ENCODE results near the gene NEK6.

DNA sequence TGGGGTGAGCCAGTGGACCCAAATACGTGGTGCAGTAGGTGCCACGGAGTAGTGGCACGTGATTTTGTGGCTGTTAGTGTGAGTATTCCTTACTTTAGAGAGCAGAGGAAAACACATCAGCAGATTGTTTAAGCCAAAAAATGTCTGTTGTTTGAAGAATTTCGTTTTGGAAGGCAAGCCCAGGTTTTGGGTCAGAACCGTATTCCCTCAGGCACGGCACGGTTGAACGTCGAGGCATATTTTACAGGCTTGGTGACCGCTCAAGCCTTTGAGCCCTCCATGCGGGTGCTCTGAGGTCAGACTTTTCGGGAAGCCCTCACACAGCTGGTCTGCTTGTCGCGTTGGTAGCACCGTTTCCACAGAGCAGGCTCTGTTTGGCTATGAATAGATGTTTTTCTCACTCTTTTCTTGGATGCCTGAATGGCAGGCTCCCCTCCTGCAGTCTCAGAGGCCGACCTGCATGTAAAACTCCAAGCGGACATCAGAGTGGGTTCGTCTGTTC, 27.2 kb downstream of the NEK6 start:
- TF ChIP-seq, protein P1, sequence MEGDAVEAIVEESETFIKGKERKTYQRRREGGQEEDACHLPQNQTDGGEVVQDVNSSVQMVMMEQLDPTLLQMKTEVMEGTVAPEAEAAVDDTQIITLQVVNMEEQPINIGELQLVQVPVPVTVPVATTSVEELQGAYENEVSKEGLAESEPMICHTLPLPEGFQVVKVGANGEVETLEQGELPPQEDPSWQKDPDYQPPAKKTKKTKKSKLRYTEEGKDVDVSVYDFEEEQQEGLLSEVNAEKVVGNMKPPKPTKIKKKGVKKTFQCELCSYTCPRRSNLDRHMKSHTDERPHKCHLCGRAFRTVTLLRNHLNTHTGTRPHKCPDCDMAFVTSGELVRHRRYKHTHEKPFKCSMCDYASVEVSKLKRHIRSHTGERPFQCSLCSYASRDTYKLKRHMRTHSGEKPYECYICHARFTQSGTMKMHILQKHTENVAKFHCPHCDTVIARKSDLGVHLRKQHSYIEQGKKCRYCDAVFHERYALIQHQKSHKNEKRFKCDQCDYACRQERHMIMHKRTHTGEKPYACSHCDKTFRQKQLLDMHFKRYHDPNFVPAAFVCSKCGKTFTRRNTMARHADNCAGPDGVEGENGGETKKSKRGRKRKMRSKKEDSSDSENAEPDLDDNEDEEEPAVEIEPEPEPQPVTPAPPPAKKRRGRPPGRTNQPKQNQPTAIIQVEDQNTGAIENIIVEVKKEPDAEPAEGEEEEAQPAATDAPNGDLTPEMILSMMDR (IDR thresholded peaks at IDR 0.05; ENCODE audit: low read depth, low read length), result no peak
- no peak for TF ChIP-seq POLR2A (IDR thresholded peaks at IDR 0.05; ENCODE audit: extremely low read depth, insufficient read length)

Data from NB4 (cell line).